Measurements from ENCODE around the gene PCSK9.

The PCSK9 gene

GRCh38 chr1:54996869-54997710, 42.3 kb upstream of the PCSK9 start:
- peak overlapping the region; percentile 36; the same call in 1 of the 2 replicates for H3K4me3 ChIP-seq (ENCODE audit: low read length)
- WGBS (ENCODE audit: insufficient coverage, insufficient read length) = no CpG with 5 or more reads among the region's 46 CpGs
- no peak for DNase-seq (ENCODE audit: low read depth, low spot score)

GRCh38 chr1:54997711-54997986, 41.7 kb upstream of the PCSK9 start:
- Histone ChIP-seq H3K9me3 (ENCODE audit: control insufficient read depth, insufficient read depth, low read length) (no peaks in the 10 kb centered on the region), H3K27me3 (ENCODE audit: control insufficient read depth, insufficient read depth, low read length) (peaks cover 21% of the 10 kb centered on the region), H3K4me1 (ENCODE audit: control insufficient read depth, insufficient read depth, low read length) (peaks cover 12% of the 10 kb centered on the region; the same call in 1 of the 2 replicates), H3K4me3 (ENCODE audit: low read length) (no peak overlapping the region), H3K36me3 (ENCODE audit: control insufficient read depth, insufficient read depth, low read length) (no peaks in the 10 kb centered on the region), H3K27ac (ENCODE audit: low read length) (no peak overlapping the region)
- no CpG with 5 or more reads among the region's 6 CpGs for WGBS (ENCODE audit: insufficient coverage, insufficient read length)
- no peak for DNase-seq (ENCODE audit: low read depth, low spot score)

More at GRCh38 chr1:54996869-54997710, 42.3 kb upstream of the PCSK9 start:
- Histone ChIP-seq H3K27ac (ENCODE audit: low read length) (no peak overlapping the region), H3K9me3 (ENCODE audit: control insufficient read depth, insufficient read depth, low read length) (no peaks in the 10 kb centered on the region), H3K36me3 (ENCODE audit: control insufficient read depth, insufficient read depth, low read length) (no peaks in the 10 kb centered on the region), H3K27me3 (ENCODE audit: control insufficient read depth, insufficient read depth, low read length) (peaks cover 21% of the 10 kb centered on the region), H3K4me1 (ENCODE audit: control insufficient read depth, insufficient read depth, low read length) (peaks cover 12% of the 10 kb centered on the region; the same call in 1 of the 2 replicates)

GRCh38 chr1:54998100-54998499, 41.2 kb upstream of the PCSK9 start:
- Histone ChIP-seq H3K36me3 (ENCODE audit: control insufficient read depth, insufficient read depth, low read length) (no peaks in the 10 kb centered on the region), H3K4me1 (ENCODE audit: control insufficient read depth, insufficient read depth, low read length) (peaks cover 12% of the 10 kb centered on the region; the same call in 1 of the 2 replicates), H3K27me3 (ENCODE audit: control insufficient read depth, insufficient read depth, low read length) (peaks cover 21% of the 10 kb centered on the region), H3K9me3 (ENCODE audit: control insufficient read depth, insufficient read depth, low read length) (no peaks in the 10 kb centered on the region), H3K27ac (ENCODE audit: low read length) (no peak overlapping the region), H3K4me3 (ENCODE audit: low read length) (no peak overlapping the region)
- no peak for DNase-seq (ENCODE audit: low read depth, low spot score)
- no CpG with 5 or more reads among the region's 6 CpGs for WGBS (ENCODE audit: insufficient coverage, insufficient read length)

GRCh38 chr1:54998677-54999076, 40.7 kb upstream of the PCSK9 start, which contains the start of gene BSND:
BSND (plus strand) TSS chr1:54998933; CDS start chr1:54999187, 254 bp downstream.
- DNase-seq (ENCODE audit: low read depth, low spot score) = no peak
- peaks cover 12% of the 10 kb centered on the region; the same call in 1 of the 2 replicates for H3K4me1 ChIP-seq (ENCODE audit: control insufficient read depth, insufficient read depth, low read length)
- WGBS (ENCODE audit: insufficient coverage, insufficient read length) = no CpG with 5 or more reads among the region's 7 CpGs
- H3K36me3 ChIP-seq (ENCODE audit: control insufficient read depth, insufficient read depth, low read length) = no peaks in the 10 kb centered on the region
- peaks cover 21% of the 10 kb centered on the region for H3K27me3 ChIP-seq (ENCODE audit: control insufficient read depth, insufficient read depth, low read length)
- no peak within 1 kb of the TSS for H3K4me3 ChIP-seq (ENCODE audit: low read length)
- H3K27ac ChIP-seq (ENCODE audit: low read length) = no peak within 1 kb of the TSS
- H3K9me3 ChIP-seq (ENCODE audit: control insufficient read depth, insufficient read depth, low read length) = no peaks in the 10 kb centered on the region

- H3K27me3 ChIP-seq (ENCODE audit: control insufficient read depth, insufficient read depth, low read length) = peaks cover 21% of the 10 kb centered on the region
- no peak overlapping the region for H3K27ac ChIP-seq (ENCODE audit: low read length)
- DNase-seq (ENCODE audit: low read depth, low spot score) = no peak
- no CpG with 5 or more reads among the region's 8 CpGs for WGBS (ENCODE audit: insufficient coverage, insufficient read length)
- no peaks in the 10 kb centered on the region for H3K9me3 ChIP-seq (ENCODE audit: control insufficient read depth, insufficient read depth, low read length)
- H3K4me1 ChIP-seq (ENCODE audit: control insufficient read depth, insufficient read depth, low read length) = 0 out of 2 replicates have a peak, but pooled peaks cover 6% of the 10 kb centered on the region
- H3K36me3 ChIP-seq (ENCODE audit: control insufficient read depth, insufficient read depth, low read length) = no peaks in the 10 kb centered on the region
- no peak overlapping the region for H3K4me3 ChIP-seq (ENCODE audit: low read length)
Observed at GRCh38 chr1:55000110-55001085, 39.0 kb upstream of the PCSK9 start.

- Histone ChIP-seq H3K9me3 (ENCODE audit: control insufficient read depth, insufficient read depth, low read length) (no peaks in the 10 kb centered on the region), H3K36me3 (ENCODE audit: control insufficient read depth, insufficient read depth, low read length) (no peaks in the 10 kb centered on the region), H3K27ac (ENCODE audit: low read length) (no peak overlapping the region), H3K4me1 (ENCODE audit: control insufficient read depth, insufficient read depth, low read length) (peaks cover 6% of the 10 kb centered on the region; the same call in 1 of the 2 replicates), H3K27me3 (ENCODE audit: control insufficient read depth, insufficient read depth, low read length) (peaks cover 21% of the 10 kb centered on the region), H3K4me3 (ENCODE audit: low read length) (no peak overlapping the region)
- DNase-seq (ENCODE audit: low read depth, low spot score) = no peak
- WGBS (ENCODE audit: insufficient coverage, insufficient read length) = no CpG with 5 or more reads among the region's 4 CpGs
Observed at GRCh38 chr1:55001311-55001710, 38.0 kb upstream of the PCSK9 start.

GRCh38 chr1:55002686-55003085, 36.7 kb upstream of the PCSK9 start:
- H3K27ac ChIP-seq (ENCODE audit: low read length) = no peak overlapping the region
- H3K27me3 ChIP-seq (ENCODE audit: control insufficient read depth, insufficient read depth, low read length) = peaks cover 17% of the 10 kb centered on the region
- H3K4me1 ChIP-seq (ENCODE audit: control insufficient read depth, insufficient read depth, low read length) = no peaks in the 10 kb centered on the region; the same call in 1 of the 2 replicates
- no peak overlapping the region for H3K4me3 ChIP-seq (ENCODE audit: low read length)
- no peaks in the 10 kb centered on the region for H3K36me3 ChIP-seq (ENCODE audit: control insufficient read depth, insufficient read depth, low read length)
- DNase-seq (ENCODE audit: low read depth, low spot score) = no peak
- H3K9me3 ChIP-seq (ENCODE audit: control insufficient read depth, insufficient read depth, low read length) = no peaks in the 10 kb centered on the region
- WGBS (ENCODE audit: insufficient coverage, insufficient read length) = no CpG with 5 or more reads among the region's 2 CpGs

GRCh38 chr1:55005351-55006140, 33.8 kb upstream of the PCSK9 start:
- no peaks in the 10 kb centered on the region for H3K36me3 ChIP-seq (ENCODE audit: control insufficient read depth, insufficient read depth, low read length)
- no peak overlapping the region for H3K27ac ChIP-seq (ENCODE audit: low read length)
- no CpG with 5 or more reads among the region's 10 CpGs for WGBS (ENCODE audit: insufficient coverage, insufficient read length)
- H3K4me1 ChIP-seq (ENCODE audit: control insufficient read depth, insufficient read depth, low read length) = peaks cover 2% of the 10 kb centered on the region; the same call in 1 of the 2 replicates
- H3K9me3 ChIP-seq (ENCODE audit: control insufficient read depth, insufficient read depth, low read length) = no peaks in the 10 kb centered on the region
- no peak overlapping the region for H3K4me3 ChIP-seq (ENCODE audit: low read length)
- no peaks in the 10 kb centered on the region; the same call in 1 of the 2 replicates for H3K27me3 ChIP-seq (ENCODE audit: control insufficient read depth, insufficient read depth, low read length)
- DNase-seq (ENCODE audit: low read depth, low spot score) = no peak

GRCh38 chr1:55006931-55007330, 32.4 kb upstream of the PCSK9 start:
- no peak overlapping the region for H3K27ac ChIP-seq (ENCODE audit: low read length)
- no peak overlapping the region for H3K4me3 ChIP-seq (ENCODE audit: low read length)
- no peaks in the 10 kb centered on the region; the same call in 1 of the 2 replicates for H3K27me3 ChIP-seq (ENCODE audit: control insufficient read depth, insufficient read depth, low read length)
- no peak for DNase-seq (ENCODE audit: low read depth, low spot score)
- WGBS (ENCODE audit: insufficient coverage, insufficient read length) = no CpG with 5 or more reads among the region's 12 CpGs
- H3K36me3 ChIP-seq (ENCODE audit: control insufficient read depth, insufficient read depth, low read length) = no peaks in the 10 kb centered on the region
- H3K4me1 ChIP-seq (ENCODE audit: control insufficient read depth, insufficient read depth, low read length) = peaks cover 4% of the 10 kb centered on the region; the same call in 1 of the 2 replicates
- no peaks in the 10 kb centered on the region for H3K9me3 ChIP-seq (ENCODE audit: control insufficient read depth, insufficient read depth, low read length)
